Measurements from ENCODE around the gene ZNF219. TPM values are rescaled to one million over a fixed set of nuclear protein-coding genes. Genes with fewer than 3 reads are reported as not detected.

Gene ZNF219
- total RNA-seq, 1 donor from 2014 or later: 44.9 TPM

DNA sequence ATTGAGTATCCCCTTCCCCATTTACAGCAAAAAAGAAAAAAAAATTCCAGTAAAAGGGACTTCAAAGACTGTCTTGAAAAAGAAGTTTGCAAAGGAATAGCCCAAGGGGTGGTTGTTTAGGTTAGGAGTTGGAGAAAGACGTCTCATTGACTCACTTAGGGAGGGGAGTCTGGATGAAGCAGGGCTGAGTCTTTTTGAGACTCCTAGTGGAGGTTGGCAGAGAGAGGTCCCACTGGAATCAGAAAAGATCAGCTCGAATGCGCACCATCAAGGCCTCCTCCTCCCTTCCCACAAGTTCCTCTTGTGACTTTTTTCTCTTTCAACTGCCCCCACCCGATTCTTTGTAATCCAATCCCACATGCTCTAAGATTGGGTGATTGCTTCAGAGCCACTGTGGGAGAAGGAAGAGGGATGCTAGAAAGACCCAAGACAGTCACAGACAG is 26.4 kb downstream of the ZNF219 start:
- DNase-seq: no peak
- intact Hi-C loops (cut with micrococcal nuclease): no loop called here
- Histone ChIP-seq H3K4me3 (peak overlapping the region; percentile 88), H3K36me3 (peaks cover 43% of the 10 kb centered on the region), H3K4me1 (peaks cover 46% of the 10 kb centered on the region), H3K9me3 (replicated peaks) (no peaks in the 10 kb centered on the region), H3K27ac (replicated peaks) (peak overlapping the region; percentile 95), H3K27me3 (ENCODE audit: low read depth) (no peaks in the 10 kb centered on the region)
- no peak for TF ChIP-seq CTCF (IDR thresholded peaks at IDR 0.05; ENCODE audit: borderline replicate concordance)

GRCh38 chr14:21071225-21072030 is 27.0 kb downstream of the ZNF219 start:
- Histone ChIP-seq H3K36me3 (peaks cover 36% of the 10 kb centered on the region), H3K9me3 (replicated peaks) (no peaks in the 10 kb centered on the region), H3K27ac (replicated peaks) (peak overlapping the region; percentile 95), H3K4me1 (peaks cover 46% of the 10 kb centered on the region), H3K27me3 (ENCODE audit: low read depth) (no peaks in the 10 kb centered on the region), H3K4me3 (peak overlapping the region; percentile 88)
- intact Hi-C loops (cut with micrococcal nuclease): no loop called here
- DNase-seq: peak; percentile 91
- no peak for TF ChIP-seq CTCF (IDR thresholded peaks at IDR 0.05; ENCODE audit: borderline replicate concordance)

GRCh38 chr14:21070610-21071224 is 27.7 kb downstream of the ZNF219 start:
- Histone ChIP-seq H3K9me3 (replicated peaks) (no peaks in the 10 kb centered on the region), H3K4me3 (peak overlapping the region; percentile 88), H3K27me3 (ENCODE audit: low read depth) (no peaks in the 10 kb centered on the region), H3K4me1 (peaks cover 46% of the 10 kb centered on the region), H3K27ac (replicated peaks) (peak overlapping the region; percentile 95), H3K36me3 (peaks cover 29% of the 10 kb centered on the region)
- no peak for TF ChIP-seq CTCF (IDR thresholded peaks at IDR 0.05; ENCODE audit: borderline replicate concordance)
- peak; percentile 59 for DNase-seq
- intact Hi-C loops (cut with micrococcal nuclease): no loop called here

DNA sequence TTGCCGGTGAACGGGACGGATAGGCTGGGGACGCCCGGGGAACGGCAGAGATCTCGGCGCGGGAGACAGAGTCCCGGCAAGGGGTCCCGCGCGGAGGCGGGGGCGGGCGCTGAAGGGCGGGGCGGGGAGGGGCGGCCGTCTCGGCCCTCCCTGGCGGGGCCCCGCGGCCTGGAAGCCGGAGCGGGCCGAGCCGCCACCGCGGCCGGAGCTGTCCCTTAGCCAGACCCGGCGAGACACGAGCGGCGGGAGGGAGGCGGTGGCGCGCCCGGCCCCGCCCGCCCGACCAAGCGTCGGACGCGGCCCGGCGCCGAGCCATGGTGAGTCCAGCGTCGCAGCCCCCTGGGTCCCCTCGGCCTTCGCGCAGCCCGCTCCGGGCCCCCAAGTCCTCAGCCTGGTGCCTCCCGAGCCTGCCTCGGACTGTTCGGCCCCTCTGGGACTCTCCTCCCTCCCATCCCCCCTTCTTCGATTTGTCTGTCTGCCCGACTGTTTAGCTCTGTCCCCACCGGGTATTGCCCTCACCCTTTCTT is 28.3 kb downstream of the ZNF219 start, which contains the start of gene ARHGEF40:
ARHGEF40 (plus strand) TSS at position 222 of the 527 bp plus-strand sequence; CDS start at position 315, 93 bp downstream.
- Histone ChIP-seq H3K36me3 (peaks cover 24% of the 10 kb centered on the region), H3K9me3 (replicated peaks) (no peaks in the 10 kb centered on the region), H3K4me3 (peak within 1 kb of the TSS; percentile 88), H3K4me1 (peaks cover 46% of the 10 kb centered on the region), H3K27me3 (ENCODE audit: low read depth) (no peaks in the 10 kb centered on the region), H3K27ac (replicated peaks) (peak within 1 kb of the TSS; percentile 95)
- intact Hi-C loops (cut with micrococcal nuclease): no loop called here
- DNase-seq: peak; percentile 79
- TF ChIP-seq CTCF (IDR thresholded peaks at IDR 0.05; ENCODE audit: borderline replicate concordance): no peak

- peak; percentile 61 for DNase-seq
- Histone ChIP-seq H3K4me3 (peak overlapping the region; percentile 88), H3K9me3 (replicated peaks) (no peaks in the 10 kb centered on the region), H3K36me3 (peaks cover 18% of the 10 kb centered on the region), H3K27me3 (ENCODE audit: low read depth) (no peaks in the 10 kb centered on the region), H3K27ac (replicated peaks) (peak overlapping the region; percentile 95), H3K4me1 (peaks cover 46% of the 10 kb centered on the region)
- TF ChIP-seq CTCF (IDR thresholded peaks at IDR 0.05; ENCODE audit: borderline replicate concordance): no peak
- intact Hi-C loops (cut with micrococcal nuclease): loop anchor here (5.0 kb wide), 1 partner anchor 33 kb away; the partner anchor contains the start of gene TMEM253
Measured at GRCh38 chr14:21069388-21070082, 28.9 kb downstream of the ZNF219 start.

Data from left ventricle myocardium inferior (tissue), 1 donor.